HG03060 (cell line): ENCODE results near the gene C17orf113.
"Not testable (repeated sequence)": the region's sequence is repeated elsewhere in the genome, so short reads cannot be mapped to it uniquely, and the experiment has no call there.

Source experiments
- ATAC-seq: cut with Tn5 transposase; IDR thresholded peaks from one replicate; pipeline ENCODE4 v1.9.1; 2021; ENCODE audit warnings: low read depth, moderate number of reproducible peaks; ENCODE audit not compliant: unreplicated experiment

C17orf113 gene

GRCh38 chr17:42042598-42043319 is 7.6 kb downstream of the C17orf113 start:
- ATAC-seq, result no peak

- no peak for ATAC-seq
Measured at GRCh38 chr17:42041619-42042018, 8.8 kb downstream of the C17orf113 start.

DNA sequence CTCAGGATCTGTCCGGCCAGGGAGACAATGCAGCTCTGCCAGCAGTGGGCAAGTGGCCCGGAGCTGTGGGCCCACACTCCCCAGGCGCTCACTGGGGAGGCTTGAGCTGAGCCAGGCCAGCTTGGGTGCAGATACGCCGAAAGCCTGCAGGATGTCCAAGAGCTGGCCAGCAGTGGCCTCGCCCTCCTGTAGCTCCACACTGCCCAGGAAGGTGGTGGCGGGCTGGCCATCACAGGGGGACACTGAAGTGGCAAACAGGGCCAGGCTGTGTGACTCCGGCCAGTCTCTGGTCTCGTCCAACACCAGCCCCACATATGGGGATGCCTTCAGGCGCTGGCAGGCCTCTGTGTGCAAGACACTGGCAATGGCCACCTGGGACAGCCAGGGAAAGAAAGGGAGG is 9.6 kb downstream of the C17orf113 start:
- ATAC-seq, result no peak

GRCh38 chr17:42039794-42040763 is 10.3 kb downstream of the C17orf113 start:
- no peak for ATAC-seq

- ATAC-seq, result no peak
Measured at GRCh38 chr17:42038221-42038973, 12.0 kb downstream of the C17orf113 start.

GRCh38 chr17:42034059-42034458 is 16.3 kb downstream of the C17orf113 start:
- ATAC-seq, result no peak

GRCh38 chr17:42031584-42031983 is 18.8 kb downstream of the C17orf113 start:
- no peak for ATAC-seq

DNA sequence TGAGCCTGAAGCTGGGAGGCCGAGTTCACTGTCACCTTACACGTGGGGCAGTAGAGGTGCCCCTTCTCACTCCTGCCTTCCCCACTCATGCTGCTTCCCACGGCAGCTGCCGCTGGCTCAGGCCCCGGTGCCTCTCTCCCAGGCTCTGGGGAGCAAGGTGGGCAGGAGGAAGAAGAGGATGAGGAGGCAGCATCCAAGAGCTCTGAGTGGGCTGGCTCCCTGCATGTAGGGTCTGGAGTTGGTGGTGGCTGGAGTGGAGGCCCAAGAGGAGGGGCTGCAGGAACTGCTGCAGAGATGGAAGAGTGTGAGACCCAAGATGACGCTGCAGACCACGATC is 21.6 kb downstream of the C17orf113 start:
- no peak for ATAC-seq

- ATAC-seq, result no peak
Measured at GRCh38 chr17:42027961-42028790, 22.2 kb downstream of the C17orf113 start.

- no peak for ATAC-seq
Measured at GRCh38 chr17:42027590-42027889, 22.9 kb downstream of the C17orf113 start.

DNA sequence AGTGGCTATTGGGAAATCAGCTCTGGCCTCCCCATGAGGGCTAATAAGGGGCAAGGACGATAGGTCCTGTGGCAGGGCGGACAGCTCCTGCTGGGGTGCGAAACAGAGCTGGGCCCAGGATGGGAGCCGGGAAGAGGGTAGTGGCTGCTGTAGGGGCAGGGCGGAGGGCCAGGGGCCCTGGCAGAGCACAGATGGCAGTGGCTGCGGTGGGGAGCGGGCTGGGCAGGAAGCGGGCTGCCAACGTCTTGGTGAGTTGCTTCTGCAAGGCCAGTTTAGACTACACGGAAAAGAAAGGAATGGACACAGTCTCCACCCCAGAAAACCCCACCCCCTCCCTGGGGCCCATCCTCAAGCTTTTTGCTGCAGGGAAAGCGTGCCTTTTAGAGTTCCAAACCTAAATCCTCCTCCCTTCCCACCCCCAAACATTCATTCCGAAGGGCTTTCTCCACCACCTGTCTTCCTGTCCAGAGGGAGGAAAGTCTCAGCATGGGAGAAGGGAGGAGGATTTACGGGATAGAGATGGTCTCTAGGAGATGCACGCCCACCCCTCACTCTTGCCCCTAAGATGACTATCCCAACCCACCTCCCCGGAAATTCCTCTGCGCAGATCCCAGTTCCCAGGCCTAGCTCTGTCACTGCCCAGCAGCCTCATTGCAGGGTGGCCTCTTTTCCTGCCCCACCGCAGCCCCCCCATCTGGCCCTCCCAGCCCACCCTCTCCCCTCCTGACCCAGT is 23.4 kb downstream of the C17orf113 start:
- ATAC-seq, result no peak

- ATAC-seq, result no peak
Measured at GRCh38 chr17:42025936-42026335, 24.5 kb downstream of the C17orf113 start.

GRCh38 chr17:42025191-42025579 is 25.2 kb downstream of the C17orf113 start:
- no peak for ATAC-seq

DNA sequence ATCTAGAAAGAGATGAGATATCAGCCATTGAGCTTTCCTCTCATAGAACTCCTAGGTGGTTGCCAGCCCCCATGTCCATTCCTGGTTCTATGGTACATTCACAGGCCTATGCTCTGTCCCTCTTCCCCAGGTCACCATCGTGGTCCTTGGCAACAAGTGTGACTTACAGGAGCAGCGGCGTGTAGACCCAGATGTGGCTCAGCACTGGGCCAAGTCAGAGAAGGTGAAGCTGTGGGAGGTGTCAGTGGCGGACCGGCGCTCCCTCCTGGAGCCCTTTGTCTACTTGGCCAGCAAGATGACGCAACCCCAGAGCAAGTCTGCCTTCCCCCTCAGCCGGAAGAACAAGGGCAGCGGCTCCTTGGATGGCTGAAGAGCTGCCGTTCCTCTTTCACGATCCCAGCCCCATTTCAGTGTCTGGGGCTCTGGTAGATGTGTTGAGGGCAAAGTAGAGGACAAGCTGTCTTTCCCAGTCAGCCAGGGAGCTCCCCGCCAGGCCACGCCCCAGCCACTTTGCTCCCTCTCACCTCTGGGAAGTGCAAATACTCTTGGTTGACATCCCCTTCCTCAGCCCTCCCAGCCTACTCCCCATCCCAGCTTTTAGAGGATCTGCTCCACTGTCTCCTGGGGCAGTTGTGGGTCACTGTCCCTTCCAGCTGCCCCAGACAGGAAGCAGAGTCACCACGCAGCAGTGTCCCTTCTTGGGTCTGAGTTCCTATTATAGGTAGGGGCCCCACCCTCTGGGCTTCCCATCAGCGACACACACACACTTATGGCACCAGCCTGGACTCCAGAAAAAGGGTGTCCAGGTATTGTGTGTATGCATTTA is 26.7 kb downstream of the C17orf113 start:
- no peak for ATAC-seq

DNA sequence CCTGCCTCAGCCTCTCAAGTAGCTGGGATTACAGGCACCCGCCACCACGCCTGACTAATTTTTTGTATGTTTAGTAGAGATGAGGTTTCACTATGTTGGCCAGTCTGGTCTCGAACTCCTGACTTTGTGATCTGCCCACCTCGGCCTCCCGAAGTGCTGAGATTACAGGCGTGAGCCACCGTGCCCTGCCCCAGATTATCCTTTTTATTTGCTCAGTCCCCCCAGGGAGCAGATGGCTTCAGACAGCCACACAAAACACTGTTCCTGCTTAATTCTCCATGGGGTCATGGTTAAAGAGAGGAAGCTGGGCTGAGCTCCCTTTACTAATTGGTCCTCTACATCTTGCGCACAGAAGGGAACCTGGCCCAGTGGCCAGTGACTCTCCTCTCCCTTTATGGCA is 29.6 kb downstream of the C17orf113 start:
- not testable (repeated sequence) for ATAC-seq

DNA sequence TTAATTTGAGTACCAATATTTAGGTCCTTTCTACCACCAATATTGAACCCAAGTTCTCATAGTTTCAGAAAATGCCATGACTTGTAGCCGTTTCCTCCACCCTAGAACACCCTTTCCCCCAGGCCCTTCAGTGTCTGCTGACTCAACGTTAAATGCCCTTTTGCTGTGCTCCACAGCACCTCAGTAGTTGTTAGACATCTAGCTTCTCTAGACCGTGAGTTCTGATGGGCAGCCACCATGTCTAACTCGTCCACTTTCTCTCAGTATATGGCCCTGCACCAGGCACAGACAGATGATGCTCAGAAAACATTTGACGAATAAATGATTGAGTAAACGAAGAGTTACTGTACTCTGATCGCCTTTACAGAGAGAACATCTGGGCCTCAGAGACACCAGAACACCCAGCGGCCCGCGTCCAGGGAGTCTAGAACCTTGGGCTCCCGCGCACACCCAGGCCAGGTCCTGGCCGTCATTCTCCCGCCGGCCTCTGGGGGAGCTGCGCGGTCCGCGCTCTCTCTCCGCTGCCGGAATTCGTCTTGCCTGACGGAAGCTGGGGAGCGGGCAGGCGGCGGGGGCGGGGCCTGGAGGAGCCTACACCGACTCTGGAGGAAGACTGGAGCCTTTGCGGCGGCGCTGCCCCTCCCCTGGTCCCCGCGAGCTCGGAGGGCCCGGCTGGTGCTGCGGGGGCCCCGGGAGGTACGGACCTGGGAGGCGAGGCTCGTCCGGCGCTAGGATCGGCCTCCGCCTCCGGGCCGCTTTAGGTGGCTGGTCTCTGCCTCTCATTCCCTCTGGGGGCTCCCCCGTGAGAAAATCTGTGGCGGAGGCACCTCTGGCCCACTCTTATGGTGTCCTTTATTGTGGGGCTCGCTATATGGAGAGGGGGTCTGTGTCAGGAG is 30.6 kb downstream of the C17orf113 start, which contains the start of gene NKIRAS2:
Gene NKIRAS2, plus strand, starts transcription at position 582 of the 896 bp plus-strand sequence. CDS start 1,488 bp downstream, outside the sequence.
- ATAC-seq, result no peak

- ATAC-seq, result no peak
Measured at GRCh38 chr17:42018988-42019387, 31.4 kb downstream of the C17orf113 start.

GRCh38 chr17:42018339-42018738 is 32.1 kb downstream of the C17orf113 start:
- no peak for ATAC-seq
